Endodermal cell (in vitro differentiated cells): ENCODE measurements around the gene LRRC3C. TPM values are rescaled to one million over a fixed set of nuclear protein-coding genes. Genes with fewer than 3 reads are reported as not detected.

Source experiments
- DNase-seq: peaks from one replicate; pipeline ENCODE4 v3.0.0-alpha.2; 2017
- H3K27ac ChIP-seq: 2 replicates; pipeline ENCODE4 v1.5.1; 2013; ENCODE audit warnings: mild to moderate bottlenecking, low read depth, low read length, moderate library complexity
- H3K27me3 ChIP-seq: 2 replicates; pipeline ENCODE4 v1.6.1; 2013; ENCODE audit warnings: mild to moderate bottlenecking, low read length, moderate library complexity; ENCODE audit not compliant: insufficient read depth, control insufficient read depth, poor library complexity, severe bottlenecking
- H3K36me3 ChIP-seq: 2 replicates; pipeline ENCODE4 v1.7.0; 2013; ENCODE audit warnings: mild to moderate bottlenecking, low read length, moderate library complexity; ENCODE audit not compliant: control insufficient read depth, insufficient read depth
- H3K4me1 ChIP-seq: one replicate; pipeline ENCODE4 v1.7.0; 2013; ENCODE audit warnings: low read length; ENCODE audit not compliant: control insufficient read depth, insufficient read depth
- H3K4me3 ChIP-seq: 2 replicates; pipeline ENCODE4 v1.5.1; 2013; ENCODE audit warnings: mild to moderate bottlenecking, low read length, moderate library complexity
- H3K9ac ChIP-seq: 2 replicates; pipeline ENCODE4 v1.6.1; 2013; ENCODE audit warnings: mild to moderate bottlenecking, low read length, moderate library complexity; ENCODE audit not compliant: poor library complexity, severe bottlenecking; ENCODE audit errors: extremely low read depth
- H3K9me3 ChIP-seq: 2 replicates; pipeline ENCODE4 v1.6.1; 2013; ENCODE audit warnings: mild to moderate bottlenecking, low read length, moderate library complexity; ENCODE audit not compliant: control insufficient read depth
- H3K27ac Mint-ChIP-seq: 2 replicates; pipeline ENCODE4 v1.8.0; 2020; ENCODE audit warnings: mixed read lengths
- H3K27me3 Mint-ChIP-seq: 2 replicates; pipeline ENCODE4 v1.8.0; 2021; ENCODE audit warnings: mild to moderate bottlenecking, mixed read lengths; ENCODE audit not compliant: insufficient read depth
- H3K36me3 Mint-ChIP-seq: 2 replicates; pipeline ENCODE4 v1.8.0; 2020; ENCODE audit warnings: low read depth, mixed read lengths
- H3K4me1 Mint-ChIP-seq: 2 replicates; pipeline ENCODE4 v1.8.0; 2020; ENCODE audit warnings: mixed read lengths
- H3K4me3 Mint-ChIP-seq: 2 replicates; pipeline ENCODE4 v1.8.0; 2020; ENCODE audit warnings: mild to moderate bottlenecking, moderate library complexity, mixed read lengths
- H3K9me3 Mint-ChIP-seq: 2 replicates; pipeline ENCODE4 v1.8.0; 2020; ENCODE audit warnings: mild to moderate bottlenecking, mixed read lengths
- CTCF ChIP-seq: fragments of 200-600 bp; sonication (generic); conservative IDR thresholded peaks from 2 replicates; pipeline ENCODE4 v1.5.0; 2021; ENCODE audit warnings: antibody characterized with exemption, mild to moderate bottlenecking
- WGBS, 2 experiments: methylation state at CpG; one replicate each; pipeline versions ENCODE4 v1.1.5 to v1.1.7; 2013; ENCODE audit warnings: missing lambda C conversion rate in 2 of 2, mixed read lengths in 1 of 2; ENCODE audit not compliant: insufficient coverage in 1 of 2, insufficient read length in 1 of 2; 5-methylcytosine and 5-hydroxymethylcytosine counted together
- total RNA-seq, 2 donors: library from RNA; stranded (reverse); fragmentation: NEBNext Ultra II Directional in 1 of 2; extraction: Animal tissue kit (Norgen Biotek cat#: 25700) in 1 of 2; gene quantifications; 2 replicates in 1 of 2; 3 replicates in 1 of 2; pipeline ENCODE4 v1.2.1, GENCODE V29; 2021

LRRC3C gene
- total RNA-seq, 2 donors from 2014 or later: not detected

- peak overlapping the region; percentile 68 for H3K4me3 Mint-ChIP-seq
- no peaks in the 10 kb centered on the region for H3K4me1 ChIP-seq
- peaks cover 26% of the 10 kb centered on the region for H3K27me3 Mint-ChIP-seq
- peaks cover 10% of the 10 kb centered on the region for H3K27me3 ChIP-seq
- H3K27ac ChIP-seq: no peak overlapping the region
- peak overlapping the region; percentile 83 for H3K4me3 ChIP-seq
- peak; percentile 100 for DNase-seq
- no peaks in the 10 kb centered on the region for H3K36me3 Mint-ChIP-seq
- TF ChIP-seq CTCF: no peak
- H3K9ac ChIP-seq: no peak overlapping the region
- H3K9me3 Mint-ChIP-seq: no peaks in the 10 kb centered on the region
- H3K9me3 ChIP-seq: no peaks in the 10 kb centered on the region
- WGBS, 2 experiments: 3 to 17% methylated on average over 2 to 34 of the region's 55 CpGs
- H3K36me3 ChIP-seq: no peaks in the 10 kb centered on the region
- H3K27ac Mint-ChIP-seq: no peak overlapping the region
- peaks cover 7% of the 10 kb centered on the region for H3K4me1 Mint-ChIP-seq
These were observed 25.3 kb downstream of the LRRC3C start for GRCh38 chr17:39952680-39953470.

- no peak for DNase-seq
- H3K27ac Mint-ChIP-seq: peak overlapping the region; percentile 95
- 23 to 29% methylated on average over 8 to 9 of the region's 9 CpGs for WGBS, 2 experiments
- no peaks in the 10 kb centered on the region for H3K9me3 Mint-ChIP-seq
- peak overlapping the region; percentile 68 for H3K4me3 Mint-ChIP-seq
- peak overlapping the region; percentile 83 for H3K4me3 ChIP-seq
- no peak overlapping the region for H3K9ac ChIP-seq
- peaks cover 26% of the 10 kb centered on the region for H3K27me3 Mint-ChIP-seq
- peaks cover 7% of the 10 kb centered on the region for H3K4me1 Mint-ChIP-seq
- peaks cover 10% of the 10 kb centered on the region for H3K27me3 ChIP-seq
- H3K4me1 ChIP-seq: no peaks in the 10 kb centered on the region
- H3K36me3 Mint-ChIP-seq: no peaks in the 10 kb centered on the region
- H3K27ac ChIP-seq: no peak overlapping the region
- no peak for TF ChIP-seq CTCF
- H3K36me3 ChIP-seq: no peaks in the 10 kb centered on the region
- no peaks in the 10 kb centered on the region for H3K9me3 ChIP-seq
These were observed 25.9 kb downstream of the LRRC3C start for GRCh38 chr17:39953471-39953888.

GRCh38 chr17:39954876-39955275 is 27.3 kb downstream of the LRRC3C start:
- H3K4me3 ChIP-seq: no peak overlapping the region
- no peak overlapping the region for H3K27ac ChIP-seq
- TF ChIP-seq CTCF: no peak
- H3K9ac ChIP-seq: no peak overlapping the region
- Mint-ChIP-seq H3K4me3 (peak overlapping the region; percentile 68), H3K36me3 (no peaks in the 10 kb centered on the region), H3K27ac (no peak overlapping the region), H3K27me3 (peaks cover 24% of the 10 kb centered on the region), H3K4me1 (peaks cover 7% of the 10 kb centered on the region), H3K9me3 (no peaks in the 10 kb centered on the region)
- H3K27me3 ChIP-seq: peaks cover 10% of the 10 kb centered on the region
- DNase-seq: peak; percentile 81
- H3K4me1 ChIP-seq: no peaks in the 10 kb centered on the region
- H3K36me3 ChIP-seq: no peaks in the 10 kb centered on the region
- WGBS, 2 experiments: 80% methylated on average over 3 of the region's 4 CpGs; no CpG with 5 or more reads in 1 of the 2 experiments
- no peaks in the 10 kb centered on the region for H3K9me3 ChIP-seq
